HG02678 (cell line): ENCODE data around the gene DAAM1.
A peak's percentile ranks its signal among the peaks of the same experiment; 100 is the strongest.

Source experiments
- ATAC-seq: cut with Tn5 transposase; IDR thresholded peaks from one replicate; pipeline ENCODE4 v1.9.1; 2021; ENCODE audit warnings: mild to moderate bottlenecking, moderate library complexity; ENCODE audit not compliant: unreplicated experiment

The DAAM1 gene

GRCh38 chr14:59311723-59312122 lies 123.3 kb downstream of the DAAM1 start:
- ATAC-seq: no peak

DNA sequence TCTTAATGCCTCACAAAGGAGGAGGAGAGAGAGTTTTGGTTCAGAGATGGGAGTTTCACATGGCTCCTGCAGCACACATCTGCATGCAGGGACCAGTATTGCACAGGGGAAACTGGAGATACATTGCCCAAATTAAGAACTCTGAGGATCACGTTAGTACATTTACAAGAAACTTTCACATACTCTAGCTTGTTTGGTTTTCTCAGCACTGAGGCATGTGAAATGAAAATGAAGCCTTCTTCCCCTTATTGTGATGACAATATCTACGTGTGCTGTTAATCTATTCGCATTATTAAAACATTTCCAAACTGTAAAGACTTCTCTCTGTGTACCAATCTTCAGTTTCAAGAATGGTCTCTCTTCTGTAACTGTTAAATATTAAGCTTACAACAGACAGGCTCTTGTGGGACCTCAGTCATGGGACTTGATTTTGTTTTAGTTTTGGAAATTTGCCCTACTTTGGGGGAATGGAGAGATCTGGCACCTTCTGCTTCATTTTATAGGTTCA lies 124.7 kb downstream of the DAAM1 start:
- ATAC-seq: peak; percentile 65

DNA sequence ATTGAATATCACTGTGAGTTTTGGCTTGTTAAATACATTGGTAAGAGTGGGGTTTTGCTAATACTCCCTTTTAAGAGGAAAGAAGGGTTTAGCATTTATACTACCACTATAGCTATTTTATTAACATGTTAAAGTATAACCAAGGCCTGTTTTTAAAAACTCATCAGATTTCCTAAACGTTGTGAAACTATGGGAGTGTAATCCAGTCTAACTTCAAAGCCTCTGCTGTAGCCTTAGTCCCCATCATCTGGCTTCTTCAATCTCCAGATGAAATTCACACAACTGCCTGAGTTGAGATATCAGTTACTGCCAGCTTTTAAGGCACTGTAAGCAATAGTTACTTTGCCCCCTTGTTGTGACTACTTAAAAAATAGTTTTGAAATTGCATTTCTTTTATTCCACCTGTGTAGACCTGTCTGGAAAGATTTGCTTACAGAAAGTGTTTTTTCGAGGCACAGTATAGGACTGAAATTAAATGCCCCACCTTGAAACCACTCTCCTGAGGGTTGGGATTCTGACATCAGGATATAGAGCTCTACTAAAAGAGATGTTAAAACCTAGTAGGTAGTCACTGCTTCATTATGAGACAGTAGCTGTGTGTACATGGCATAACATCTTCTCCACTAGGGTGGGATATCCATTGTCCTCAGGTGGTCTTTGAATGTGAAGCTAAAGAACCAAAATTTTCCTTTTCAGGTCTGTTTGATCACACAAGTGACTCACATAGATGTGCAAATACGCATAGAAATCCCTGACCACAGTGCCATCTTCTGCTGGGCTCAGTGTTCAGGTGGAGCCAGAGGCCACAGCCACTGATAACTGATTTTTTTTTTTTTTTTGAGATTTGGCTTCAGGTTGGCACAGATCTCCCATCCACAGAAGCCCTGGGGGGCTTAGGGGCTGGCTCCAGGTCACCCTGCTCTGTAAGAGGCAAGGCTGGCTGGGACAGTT lies 125.5 kb downstream of the DAAM1 start:
- ATAC-seq: peak; percentile 3

DNA sequence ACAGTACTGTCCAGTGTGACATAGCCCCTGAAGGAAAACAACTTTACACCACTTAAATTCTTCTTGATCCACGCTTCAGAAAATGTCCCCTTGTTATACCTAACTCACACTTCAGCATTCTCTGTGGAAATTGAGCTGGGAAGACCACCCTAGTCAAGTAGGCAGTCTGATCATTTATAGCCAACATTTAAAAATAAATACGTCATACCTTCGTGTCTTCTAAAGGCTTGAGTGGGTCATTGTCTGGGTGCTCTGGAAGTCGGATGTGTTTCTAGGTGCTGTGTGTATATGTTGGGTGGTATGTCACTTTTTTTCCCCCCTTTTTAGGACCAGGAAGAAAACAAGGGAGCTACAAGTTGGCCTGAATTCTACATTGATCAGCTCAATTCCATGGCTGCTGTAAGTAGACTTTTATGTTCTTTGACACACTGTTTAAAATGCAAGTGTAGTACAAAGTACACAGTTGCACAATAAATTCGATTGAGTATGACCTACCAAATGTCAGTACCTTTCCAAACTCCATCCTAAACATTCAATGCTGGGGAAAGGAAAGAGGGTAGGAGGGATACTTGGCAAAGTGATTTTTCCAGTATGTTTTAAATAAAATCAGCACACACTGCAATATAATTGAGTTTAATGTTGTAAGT lies 126.6 kb downstream of the DAAM1 start:
- ATAC-seq: no peak

- ATAC-seq: no peak
Measured at GRCh38 chr14:59316151-59316830, 127.8 kb downstream of the DAAM1 start.

- no peak for ATAC-seq
Measured at GRCh38 chr14:59317346-59317745, 128.9 kb downstream of the DAAM1 start.

GRCh38 chr14:59317798-59318505 lies 129.5 kb downstream of the DAAM1 start:
- ATAC-seq: no peak

- ATAC-seq: no peak
Measured at GRCh38 chr14:59318908-59319307, 130.4 kb downstream of the DAAM1 start.

DNA sequence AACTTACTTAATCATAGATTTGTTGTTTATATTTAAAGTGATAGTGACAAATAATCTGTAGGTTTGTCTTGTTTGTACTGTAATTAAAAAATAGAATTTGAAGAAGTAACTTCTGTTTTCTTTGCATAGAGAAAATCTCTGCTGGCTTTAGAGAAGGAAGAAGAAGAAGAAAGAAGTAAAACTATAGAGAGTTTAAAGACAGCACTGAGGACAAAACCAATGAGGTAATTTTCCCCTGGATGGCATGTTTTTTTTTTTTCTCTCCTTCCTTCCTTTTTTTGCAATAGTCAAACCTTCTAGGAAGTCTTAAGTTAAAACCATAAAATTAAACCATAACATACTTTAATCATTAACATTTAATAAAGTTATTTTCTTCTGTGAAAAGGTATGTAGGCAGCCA lies 131.9 kb downstream of the DAAM1 start:
- no peak for ATAC-seq

DNA sequence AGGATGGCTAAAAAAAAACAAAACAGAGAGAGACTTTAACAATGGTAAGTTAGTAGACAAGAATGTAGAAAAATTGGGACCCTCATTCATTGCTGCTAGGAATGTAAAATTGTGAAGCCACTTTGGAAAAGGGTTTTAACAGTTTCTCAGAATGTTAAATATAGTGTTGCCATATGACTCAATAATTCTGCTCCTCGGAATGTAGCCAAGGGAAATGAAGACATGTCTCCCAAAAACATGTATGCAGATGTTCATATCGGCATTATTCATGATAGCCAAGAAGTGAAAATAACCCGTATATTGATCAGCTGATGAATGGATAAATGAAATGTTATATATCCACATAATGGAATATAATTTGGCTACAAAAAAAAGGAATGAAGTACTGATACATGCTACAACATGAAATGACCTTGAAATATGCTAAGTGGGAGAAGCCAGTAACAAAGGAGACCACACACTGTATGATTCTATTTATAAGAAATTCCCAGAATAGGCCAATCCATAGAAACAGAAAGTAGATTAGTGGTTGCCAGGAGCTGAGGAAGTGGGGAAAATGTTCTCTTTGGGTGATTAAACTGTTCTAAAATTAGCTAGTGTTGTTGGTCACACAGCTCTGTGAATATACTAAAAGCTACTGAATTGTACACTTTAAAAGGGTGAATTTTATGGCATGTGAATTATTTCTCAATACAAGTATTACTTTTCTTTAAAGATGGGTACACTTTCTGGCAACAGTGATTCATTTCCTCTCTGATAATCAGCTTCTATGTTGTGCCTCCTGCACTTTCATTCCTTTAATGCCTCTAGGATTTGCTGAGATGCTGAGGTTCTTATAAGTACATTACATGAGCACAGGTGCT lies 132.5 kb downstream of the DAAM1 start:
- ATAC-seq: no peak

- ATAC-seq: no peak
Measured at GRCh38 chr14:59321626-59321949, 133.1 kb downstream of the DAAM1 start.

GRCh38 chr14:59325906-59326305 lies 137.4 kb downstream of the DAAM1 start:
- no peak for ATAC-seq

GRCh38 chr14:59328454-59328853 lies 140.0 kb downstream of the DAAM1 start:
- ATAC-seq: no peak

DNA sequence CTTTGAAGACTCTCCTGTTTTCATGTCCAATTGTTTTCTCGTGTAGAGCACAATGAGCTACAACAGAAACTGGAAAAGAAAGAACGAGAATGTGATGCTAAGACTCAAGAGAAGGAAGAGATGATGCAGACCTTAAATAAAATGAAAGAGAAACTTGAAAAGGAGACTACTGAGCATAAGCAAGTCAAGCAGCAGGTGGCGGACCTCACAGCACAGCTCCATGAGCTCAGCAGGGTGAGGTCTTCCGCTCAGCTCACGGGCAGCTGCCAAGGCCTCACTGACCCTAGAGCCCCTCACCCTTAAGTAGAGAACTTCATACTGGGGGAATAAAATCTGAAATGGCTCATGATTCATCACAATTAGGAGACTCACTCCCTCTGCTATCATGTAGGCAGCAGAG lies 142.0 kb downstream of the DAAM1 start:
- ATAC-seq: peak; percentile 72

GRCh38 chr14:59331217-59331616 lies 142.8 kb downstream of the DAAM1 start:
- no peak for ATAC-seq

DNA sequence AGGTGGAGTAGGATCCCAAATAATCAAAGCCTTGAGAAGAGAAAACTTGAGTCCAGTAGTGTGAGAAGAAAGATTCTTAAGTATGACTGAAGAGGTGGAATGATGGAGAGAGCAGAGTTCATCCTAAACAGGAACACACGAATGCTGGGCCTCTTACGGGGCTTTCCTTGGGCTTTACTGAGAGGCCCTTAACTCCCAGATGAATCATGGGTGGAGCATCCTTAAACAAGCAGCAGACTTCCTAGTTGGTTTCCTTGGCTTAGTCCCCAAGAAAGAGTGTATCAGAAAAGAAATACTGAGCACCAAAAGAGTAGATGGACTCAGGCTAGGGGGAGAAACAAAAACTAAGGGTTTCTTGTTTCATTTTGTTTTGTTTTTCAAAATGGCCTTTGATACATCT lies 144.3 kb downstream of the DAAM1 start:
- no peak for ATAC-seq

DNA sequence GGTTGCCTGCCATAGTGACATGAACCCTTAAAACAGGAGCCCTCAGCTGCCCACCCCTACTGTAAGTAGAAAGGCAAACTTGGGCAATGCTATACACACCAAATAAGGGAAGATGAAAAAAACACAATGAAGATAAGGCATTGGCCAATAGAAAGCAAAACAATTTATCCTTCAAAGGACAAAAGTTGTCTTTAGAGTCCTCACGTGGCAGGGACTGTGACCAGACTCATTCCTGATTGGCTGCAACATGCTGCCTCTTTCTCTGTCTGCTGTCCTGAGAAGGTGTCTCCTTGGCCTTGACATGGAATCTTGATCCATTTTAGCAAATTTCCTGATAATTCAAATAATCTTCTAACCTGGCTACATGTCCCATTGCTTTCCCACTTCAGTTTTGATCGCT lies 144.8 kb downstream of the DAAM1 start:
- ATAC-seq: no peak

GRCh38 chr14:59333668-59334067 lies 145.2 kb downstream of the DAAM1 start:
- no peak for ATAC-seq

- ATAC-seq: no peak
Measured at GRCh38 chr14:59334253-59334652, 145.8 kb downstream of the DAAM1 start.

- no peak for ATAC-seq
Measured at GRCh38 chr14:59336098-59336497, 147.6 kb downstream of the DAAM1 start.
